ENCODE data around the gene GUCA2A. TPM values are rescaled to one million over a fixed set of nuclear protein-coding genes. Genes with fewer than 3 reads are reported as not detected.

Gene GUCA2A
- total and polyA plus RNA-seq, 8 donors, result 0.30 to 0.87 (median 0.44) TPM; not detected in 2

GRCh38 chr1:42191319-42191718, 26.8 kb upstream of the GUCA2A start:
- Histone ChIP-seq H3K36me3 (peaks cover 0 to 73% of the 10 kb centered on the region in 2 donors), H3K4me1 (no peaks in the 10 kb centered on the region), H3K9me3 (no peaks in the 10 kb centered on the region), H3K27me3 (no peaks in the 10 kb centered on the region), H3K4me3 (no peak overlapping the region), H3K27ac (no peak overlapping the region)
- ATAC-seq (no peak), DNase-seq (no peak)
- no peak for TF ChIP-seq CTCF (IDR thresholded peaks at IDR 0.05)
- intact Hi-C loops (cut with DNase I), result no loop called here

GRCh38 chr1:42189931-42190853, 25.6 kb upstream of the GUCA2A start:
- H3K36me3 ChIP-seq, result peaks cover 0 to 68% of the 10 kb centered on the region in 2 donors
- H3K4me3 ChIP-seq, result no peak overlapping the region
- H3K27me3 ChIP-seq, result no peaks in the 10 kb centered on the region
- no peak for TF ChIP-seq CTCF (IDR thresholded peaks at IDR 0.05)
- H3K27ac ChIP-seq, result no peak overlapping the region
- H3K9me3 ChIP-seq, result no peaks in the 10 kb centered on the region
- no peak for ATAC-seq
- no peaks in the 10 kb centered on the region for H3K4me1 ChIP-seq
- no peak for DNase-seq
- intact Hi-C loops (cut with DNase I), result no loop called here

GRCh38 chr1:42186152-42186551, 21.6 kb upstream of the GUCA2A start:
- no peak overlapping the region for H3K4me3 ChIP-seq
- DNase-seq (no peak), ATAC-seq (no peak)
- H3K27ac ChIP-seq, result no peak overlapping the region
- no peaks in the 10 kb centered on the region for H3K4me1 ChIP-seq
- H3K36me3 ChIP-seq, result peaks cover 0 to 60% of the 10 kb centered on the region in 2 donors
- H3K9me3 ChIP-seq, result no peaks in the 10 kb centered on the region
- H3K27me3 ChIP-seq, result no peaks in the 10 kb centered on the region
- no peak for TF ChIP-seq CTCF (IDR thresholded peaks at IDR 0.05)
- intact Hi-C loops (cut with DNase I), result no loop called here

- ATAC-seq, result no peak
Observed at GRCh38 chr1:42184616-42185015, 20.1 kb upstream of the GUCA2A start.

More at GRCh38 chr1:42184616-42185015, 20.1 kb upstream of the GUCA2A start:
- Histone ChIP-seq H3K27me3 (no peaks in the 10 kb centered on the region), H3K27ac (no peak overlapping the region), H3K4me1 (peaks cover 0 to 2% of the 10 kb centered on the region in 2 donors), H3K36me3 (peaks cover 0 to 54% of the 10 kb centered on the region in 2 donors), H3K4me3 (no peak overlapping the region), H3K9me3 (no peaks in the 10 kb centered on the region)
- no peak for DNase-seq
- TF ChIP-seq CTCF (IDR thresholded peaks at IDR 0.05), result no peak
- intact Hi-C loops (cut with DNase I), result no loop called here

Data from left lung (tissue), 10 donors.